GM12878 (cell line): Measurements from ENCODE around the gene HSP90AA1.

Experiments
- PKNOX1 ChIP-seq: fragments of 450-650 bp; IDR thresholded peaks from 2 replicates; pipeline ENCODE4 v1.6.1; 2016; ENCODE audit warnings: mild to moderate bottlenecking
- RELB ChIP-seq: fragments of 450-650 bp; IDR thresholded peaks from 2 replicates; pipeline ENCODE4 v1.6.1; 2017; ENCODE audit warnings: low read depth, mild to moderate bottlenecking, moderate library complexity
- REST ChIP-seq: IDR thresholded peaks from 2 replicates; pipeline ENCODE4 v1.6.1; 2012; ENCODE audit warnings: mild to moderate bottlenecking, low read depth, low read length

GRCh38 chr14:102050625-102051024, 36.2 kb downstream of the HSP90AA1 start:
- TF ChIP-seq RELB (no peak), PKNOX1 (no peak), REST (no peak)
